Body of pancreas (tissue), 4 donors: ENCODE data around the gene ACBD6.

Experiments
- POLR2A ChIP-seq, 3 donors: fragments of 450-650 bp; IDR thresholded peaks; one replicate each; pipeline ENCODE4 v1.6.1; 2016; ENCODE audit warnings: antibody characterized with exemption in 3 of 3, mild to moderate bottlenecking in 2 of 3
- TF ChIP-seq, protein P1 (sequence below), 7 experiments: fragments of 450-650 bp in 4 of 7; fragments of 200-600 bp in 3 of 7; sonication (generic) in 3 of 7; IDR thresholded peaks; one replicate each; pipeline ENCODE4 v1.5.1; 2016 to 2019; ENCODE audit warnings: antibody characterized with exemption in 7 of 7

DNA sequence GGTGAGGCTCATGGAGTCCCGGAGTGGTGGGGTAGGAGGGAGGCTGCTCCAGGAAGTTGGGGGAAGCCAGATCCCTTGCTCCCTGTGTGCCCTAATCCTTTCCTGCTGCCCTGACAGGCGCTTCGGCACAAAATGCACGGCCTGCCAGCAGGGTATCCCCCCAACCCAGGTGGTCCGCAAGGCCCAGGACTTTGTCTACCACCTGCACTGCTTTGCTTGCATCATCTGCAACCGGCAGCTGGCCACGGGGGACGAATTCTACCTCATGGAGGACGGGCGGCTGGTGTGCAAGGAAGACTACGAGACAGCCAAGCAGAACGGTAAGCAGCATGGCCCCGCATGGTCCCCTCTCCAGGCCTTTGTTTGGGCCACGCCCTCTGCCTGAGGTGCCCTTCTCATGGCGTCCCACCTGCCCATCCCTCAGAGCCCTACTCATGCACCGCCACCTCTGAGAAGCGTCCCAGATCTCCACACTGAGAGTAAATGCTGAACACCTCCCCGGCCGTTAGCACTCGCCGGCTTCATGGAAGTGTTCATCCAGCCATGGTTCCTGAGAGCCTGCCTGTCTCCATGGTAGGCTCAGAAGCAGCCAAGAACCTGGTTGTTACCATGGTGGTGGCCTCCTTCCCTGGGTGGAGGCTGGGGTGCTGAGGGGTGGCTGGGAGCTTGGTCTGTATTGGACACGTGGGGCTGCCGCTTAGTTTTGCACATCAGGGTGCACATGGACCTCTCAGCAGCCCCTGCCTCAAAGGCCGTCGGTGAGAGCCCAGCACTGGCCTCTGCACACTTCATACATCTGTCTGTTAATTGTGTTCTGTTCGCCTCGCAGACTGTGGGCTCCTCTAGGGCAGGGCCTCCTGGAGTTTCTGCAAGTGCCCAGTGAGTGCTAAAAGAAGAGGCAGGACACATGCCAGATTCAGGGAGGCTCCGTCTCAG lies 235.8 kb downstream of the ACBD6 start:
- TF ChIP-seq, protein P1, sequence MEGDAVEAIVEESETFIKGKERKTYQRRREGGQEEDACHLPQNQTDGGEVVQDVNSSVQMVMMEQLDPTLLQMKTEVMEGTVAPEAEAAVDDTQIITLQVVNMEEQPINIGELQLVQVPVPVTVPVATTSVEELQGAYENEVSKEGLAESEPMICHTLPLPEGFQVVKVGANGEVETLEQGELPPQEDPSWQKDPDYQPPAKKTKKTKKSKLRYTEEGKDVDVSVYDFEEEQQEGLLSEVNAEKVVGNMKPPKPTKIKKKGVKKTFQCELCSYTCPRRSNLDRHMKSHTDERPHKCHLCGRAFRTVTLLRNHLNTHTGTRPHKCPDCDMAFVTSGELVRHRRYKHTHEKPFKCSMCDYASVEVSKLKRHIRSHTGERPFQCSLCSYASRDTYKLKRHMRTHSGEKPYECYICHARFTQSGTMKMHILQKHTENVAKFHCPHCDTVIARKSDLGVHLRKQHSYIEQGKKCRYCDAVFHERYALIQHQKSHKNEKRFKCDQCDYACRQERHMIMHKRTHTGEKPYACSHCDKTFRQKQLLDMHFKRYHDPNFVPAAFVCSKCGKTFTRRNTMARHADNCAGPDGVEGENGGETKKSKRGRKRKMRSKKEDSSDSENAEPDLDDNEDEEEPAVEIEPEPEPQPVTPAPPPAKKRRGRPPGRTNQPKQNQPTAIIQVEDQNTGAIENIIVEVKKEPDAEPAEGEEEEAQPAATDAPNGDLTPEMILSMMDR (IDR thresholded peaks at IDR 0.05), result no peak
- no peak for TF ChIP-seq POLR2A (IDR thresholded peaks at IDR 0.05)
